Endothelial cell of umbilical vein (primary cell): Measurements from ENCODE around the gene CXCL16. TPM values are rescaled to one million over a fixed set of nuclear protein-coding genes. Genes with fewer than 3 reads are reported as not detected.

ENCODE experiments used
- BruUV-seq: library from RNA; stranded (reverse); fragments of 400-500 nt; replicated peaks from 2 replicates; lab custom pipeline; 2021; lab: Mats Ljungman, UMichigan
- CTCF ChIA-PET: fragments of 300-600, 350-600 bp; sonication (Branson Sonifier 250); formaldehyde crosslinking; loops from one replicate; lab custom pipeline; 2021; ENCODE audit warnings: antibody characterized with exemption, inconsistent platforms; lab: Charles Lee
- POLR2A ChIA-PET: fragments of 300-600, 350-600 bp; sonication (Branson Sonifier 250); formaldehyde crosslinking; loops from one replicate; lab custom pipeline; 2021; ENCODE audit warnings: antibody characterized with exemption, inconsistent platforms; lab: Charles Lee
- DNase-seq: peaks from one replicate; pipeline ENCODE4 v3.0.0-alpha.2; 2011; ENCODE audit warnings: low read depth, low spot score
- FAIRE-seq: peaks from 2 replicates; lab custom pipeline; 2011; peaks lifted over from hg19 to GRCh38; lab: Jason Lieb, UNC
- H2AFZ ChIP-seq: 2 replicates; pipeline ENCODE4 v1.6.0; 2012; ENCODE audit warnings: low read depth, low read length, control low read depth, inconsistent platforms
- H3K27ac ChIP-seq: 2 replicates; pipeline ENCODE4 v1.5.1; 2011; ENCODE audit warnings: low read depth, mild to moderate bottlenecking, control low read depth, low read length, moderate library complexity; ENCODE audit not compliant: insufficient read depth
- H3K27me3 ChIP-seq, 2 experiments: 2 replicates each; pipeline versions ENCODE4 v1.6.0 to v1.6.1; 2011; ENCODE audit warnings: low read length in 2 of 2, mixed read lengths in 1 of 2; ENCODE audit not compliant: control insufficient read depth in 2 of 2, insufficient read depth in 2 of 2
- H3K36me3 ChIP-seq, 2 experiments: 2 replicates in 1 of 2; 3 replicates in 1 of 2; pipeline ENCODE4 v1.5.1; 2011; ENCODE audit warnings: low read length in 2 of 2, mild to moderate bottlenecking in 1 of 2, moderate library complexity in 1 of 2; ENCODE audit not compliant: control insufficient read depth in 2 of 2, insufficient read depth in 2 of 2; ENCODE audit errors: extremely low read depth in 1 of 2
- H3K4me1 ChIP-seq: 3 replicates; pipeline ENCODE4 v1.5.1; 2011; ENCODE audit warnings: mild to moderate bottlenecking, low read length; ENCODE audit not compliant: control insufficient read depth, insufficient read depth; ENCODE audit errors: extremely low read depth
- H3K4me2 ChIP-seq: 2 replicates; pipeline ENCODE4 v1.6.1; 2011; ENCODE audit warnings: low read length, control low read depth, mixed read lengths; ENCODE audit not compliant: insufficient read depth
- H3K4me3 ChIP-seq, 3 experiments: fragments of 200-600 bp in 1 of 3; sonication (generic), shearing (Covaris generic) in 1 of 3; replicated peaks in 1 of 3; 2 replicates each; pipeline ENCODE4 v1.5.1; 2011 to 2016; ENCODE audit warnings: control low read depth in 3 of 3, low read length in 3 of 3, mild to moderate bottlenecking in 2 of 3, inconsistent platforms in 1 of 3, low read depth in 1 of 3, moderate library complexity in 1 of 3; ENCODE audit not compliant: insufficient read depth in 1 of 3
- H3K79me2 ChIP-seq: 2 replicates; pipeline ENCODE4 v1.6.0; 2012; ENCODE audit warnings: low read length, inconsistent platforms; ENCODE audit not compliant: control insufficient read depth, insufficient read depth
- H3K9ac ChIP-seq: replicated peaks from 2 replicates; pipeline ENCODE3; 2011; ENCODE audit warnings: low read length, control low read depth; ENCODE audit not compliant: insufficient read depth; ENCODE audit errors: extremely low read depth
- H3K9me1 ChIP-seq: replicated peaks from 3 replicates; pipeline ENCODE4 v1.6.0; 2011; ENCODE audit warnings: mild to moderate bottlenecking, low read length; ENCODE audit not compliant: control insufficient read depth, insufficient read depth; ENCODE audit errors: extremely low read depth
- H3K9me3 ChIP-seq: replicated peaks from 2 replicates; pipeline ENCODE4 v1.5.1; 2012; ENCODE audit warnings: low read length, inconsistent platforms; ENCODE audit not compliant: control insufficient read depth, insufficient read depth
- H4K20me1 ChIP-seq: replicated peaks from 2 replicates; pipeline ENCODE3; 2011; ENCODE audit warnings: mild to moderate bottlenecking, low read length; ENCODE audit not compliant: control insufficient read depth, insufficient read depth; ENCODE audit errors: extremely low read depth
- CTCF ChIP-seq, 2 donors: IDR thresholded peaks; 1 replicate in 1 of 2; 2 replicates in 1 of 2; pipeline ENCODE4 v1.5.1; 2011; ENCODE audit warnings: low read length in 2 of 2, mild to moderate bottlenecking in 2 of 2, moderate library complexity in 2 of 2, control low read depth in 1 of 2, inconsistent platforms in 1 of 2, low read depth in 1 of 2; ENCODE audit not compliant: insufficient read depth in 1 of 2; ENCODE audit errors: extremely low read depth in 1 of 2
- EZH2 ChIP-seq: IDR thresholded peaks from 2 replicates; pipeline ENCODE4 v1.6.1; 2012; ENCODE audit warnings: borderline replicate concordance, low read depth, mild to moderate bottlenecking, moderate library complexity, low read length, inconsistent platforms; ENCODE audit not compliant: severe bottlenecking
- GATA2 ChIP-seq: IDR thresholded peaks from 2 replicates; pipeline ENCODE4 v1.7.0; 2011; ENCODE audit warnings: low read depth, mild to moderate bottlenecking, moderate library complexity, mixed read lengths, low read length; ENCODE audit not compliant: insufficient read length, insufficient read depth
- MYC ChIP-seq: IDR thresholded peaks from one replicate; pipeline ENCODE4 v1.6.1; 2011; ENCODE audit warnings: mild to moderate bottlenecking, low read depth, low read length
- dilution Hi-C: fragments of 300-500 bp; cut with MboI; formaldehyde crosslinking; loops from one replicate; pipeline ENCODE4 v1.15.0; 2019; ENCODE audit warnings: low sequenced_read_pairs; ENCODE audit not compliant: extremely low pct_ligation_motif_present
- intact Hi-C: fragments of 100-400 bp; cut with micrococcal nuclease; formaldehyde crosslinking; loops from one replicate; pipeline ENCODE4 v1.10.0; 2022
- polyA plus RNA-seq, 4 experiments: library from polyadenylated mRNA; depleted of rRNA in 3 of 4; stranded (reverse) in 3 of 4; unstranded in 1 of 4; fragments of >200 nt; gene quantifications; 2 replicates each; pipeline versions ENCODE4 v1.2.1 to v1.2.3, GENCODE V29; 2011 to 2012; ENCODE audit warnings: missing spikeins in 1 of 4
- total RNA-seq: library from RNA; stranded (reverse); gene quantifications from 2 replicates; pipeline ENCODE4 v1.2.3, GENCODE V29; 2021

Gene CXCL16
- total and polyA plus RNA-seq, 2 donors (not counting 3 experiments of a cell fraction or from before 2014, with no cell fraction given) = 4.8 to 6.1 TPM

GRCh38 chr17:4785311-4786105 is 45.8 kb upstream of the CXCL16 start:
- intact Hi-C loops = loop anchor here (1.0 to 5.0 kb wide), 3 partner anchors 55 to 117 kb away; partner anchors contain the start of genes ARRB2, CHRNE and MED11
- no peak for FAIRE-seq
- Histone ChIP-seq H3K36me3 (no peaks in the 10 kb centered on the region), H3K9ac (no peak overlapping the region), H3K4me3 (no peak overlapping the region), H3K4me2 (peak overlapping the region; percentile 31), H4K20me1 (no peaks in the 10 kb centered on the region), H2AFZ (peak overlapping the region; percentile 30), H3K9me3 (no peaks in the 10 kb centered on the region), H3K27me3 (peaks cover 16 to 24% of the 10 kb centered on the region in 2 experiments), H3K79me2 (no peaks in the 10 kb centered on the region), H3K27ac (no peak overlapping the region), H3K9me1 (no peaks in the 10 kb centered on the region), H3K4me1 (peaks cover 24% of the 10 kb centered on the region)
- DNase-seq = no peak
- dilution Hi-C loops = no loop called here
- POLR2A ChIA-PET = no interaction called here
- CTCF ChIA-PET = interaction anchor here (0.5 to 5.9 kb wide), 7 partner anchors 10 to 118 kb away, joined by 4 to 65 read pairs (median 7); partner anchors contain the start of genes ARRB2, CHRNE and PLD2
- peak; percentile 88 for TF ChIP-seq EZH2
- TF ChIP-seq CTCF (IDR thresholded peaks at IDR 0.05; ENCODE audit: extremely low read depth in 1 of 2, insufficient read depth in 1 of 2, low read depth in 1 of 2, low read length in 2 of 2) = no peak
- no TSS peak for BruUV-seq

- no TSS peak for BruUV-seq
- Histone ChIP-seq H3K9ac (no peak overlapping the region), H2AFZ (no peak overlapping the region), H3K36me3 (no peaks in the 10 kb centered on the region), H4K20me1 (no peaks in the 10 kb centered on the region), H3K27me3 (peaks cover 18 to 26% of the 10 kb centered on the region in 2 experiments), H3K4me1 (peaks cover 15% of the 10 kb centered on the region), H3K79me2 (no peaks in the 10 kb centered on the region), H3K4me3 (no peak overlapping the region), H3K4me2 (no peak overlapping the region), H3K9me1 (no peaks in the 10 kb centered on the region), H3K9me3 (no peaks in the 10 kb centered on the region), H3K27ac (no peak overlapping the region)
- dilution Hi-C loops = no loop called here
- no peak for TF ChIP-seq GATA2
- no peak for TF ChIP-seq EZH2
- TF ChIP-seq MYC = no peak
- DNase-seq (no peak), FAIRE-seq (no peak)
- ChIA-PET POLR2A (no interaction called here), CTCF (interaction anchor here (0.8 to 1.6 kb wide), 2 partner anchors 12 to 73 kb away, joined by 4 read pairs; partner anchors contain the start of gene ARRB2)
- intact Hi-C loops = no loop called here
Measured at GRCh38 chr17:4782652-4783051, 42.9 kb upstream of the CXCL16 start.
